GM12878 (cell line): ENCODE results near the gene PRMT2.

Experiments used
- CBX5 ChIP-seq: sonication (generic); IDR thresholded peaks from 2 replicates; pipeline ENCODE4 v1.6.1; 2016; ENCODE audit warnings: low read depth, moderate library complexity, mild to moderate bottlenecking, inconsistent platforms
- CTCF ChIP-seq, 3 experiments: IDR thresholded peaks in 2 of 3; conservative IDR thresholded peaks in 1 of 3; 2 replicates each; pipeline ENCODE4 v1.5.1; 2011; ENCODE audit warnings: low read depth in 3 of 3, low read length in 3 of 3, mild to moderate bottlenecking in 3 of 3, control low read depth in 2 of 3, moderate library complexity in 2 of 3, inconsistent platforms in 1 of 3, mixed read lengths in 1 of 3; ENCODE audit not compliant: control insufficient read depth in 2 of 3, insufficient read depth in 1 of 3; ENCODE audit errors: extremely low read depth in 1 of 3
- ELK1 ChIP-seq: IDR thresholded peaks from 2 replicates; pipeline ENCODE4 v1.6.1; 2012; ENCODE audit warnings: low read depth, low read length, improper control_type of control experiment
- MXI1 ChIP-seq: fragments of 150-350 bp; IDR thresholded peaks from 2 replicates; pipeline ENCODE4 v1.6.1; 2011; ENCODE audit warnings: low read depth, mild to moderate bottlenecking, inconsistent platforms, low read length, improper control_type of control experiment
- RELA ChIP-seq: fragments of 450-650 bp; IDR thresholded peaks from 2 replicates; pipeline ENCODE4 v1.8.0; 2014; ENCODE audit warnings: borderline replicate concordance; ENCODE audit not compliant: partially characterized antibody
- REST ChIP-seq: IDR thresholded peaks from 2 replicates; pipeline ENCODE4 v1.6.1; 2012; ENCODE audit warnings: mild to moderate bottlenecking, low read depth, low read length
- ZBTB33 ChIP-seq: fragments of 450-650 bp; IDR thresholded peaks from 2 replicates; pipeline ENCODE4 v1.6.1; 2017; ENCODE audit warnings: mild to moderate bottlenecking
- ZBTB40 ChIP-seq: fragments of 450-650 bp; IDR thresholded peaks from 2 replicates; pipeline ENCODE4 v1.6.1; 2016; ENCODE audit warnings: mild to moderate bottlenecking, moderate library complexity, borderline replicate concordance

- TF ChIP-seq CBX5 (no peak), CTCF (IDR thresholded peaks at IDR 0.05 in 2 of 3, conservative IDR thresholded peaks at IDR 0.05 in 1 of 3; ENCODE audit: control insufficient read depth in 2 of 3, extremely low read depth in 1 of 3, insufficient read depth in 1 of 3, low read depth in 3 of 3, low read length in 3 of 3) (no peak), MXI1 (no peak), ELK1 (no peak), ZBTB33 (no peak), RELA (no peak), ZBTB40 (no peak), REST (no peak)
Observed at GRCh38 chr21:46637952-46638746, 2.7 kb downstream of the PRMT2 start.
